ENCODE measurements around the gene CD59. TPM values are rescaled to one million over a fixed set of nuclear protein-coding genes. Genes with fewer than 3 reads are reported as not detected.

Gene CD59
- total RNA-seq, 1 donor from 2014 or later, result 92.9 TPM

DNA sequence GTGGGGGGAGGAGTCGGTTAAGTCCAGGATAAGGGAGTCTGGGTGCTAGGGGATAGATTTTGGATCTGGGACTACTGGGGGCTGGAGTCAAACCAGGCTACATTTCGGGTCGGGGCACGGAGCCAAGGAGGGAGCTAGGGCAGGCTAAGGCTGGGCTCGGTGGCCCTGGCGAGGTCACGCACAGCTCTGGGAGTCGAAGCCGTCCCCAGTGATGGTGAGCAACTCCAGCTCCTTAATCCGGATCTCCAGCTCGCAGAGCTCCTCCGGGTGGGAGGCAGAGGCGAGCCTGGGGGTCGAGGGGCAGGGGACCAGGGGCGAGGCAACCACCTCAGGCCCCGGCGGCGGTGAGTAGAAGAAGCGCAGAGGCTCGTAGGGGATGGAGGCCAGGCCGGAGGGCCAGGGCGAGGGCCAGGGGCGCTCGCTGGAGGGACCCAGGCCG lies 36.1 kb downstream of the CD59 start:
- no peak for DNase-seq
- TF ChIP-seq, protein P1, sequence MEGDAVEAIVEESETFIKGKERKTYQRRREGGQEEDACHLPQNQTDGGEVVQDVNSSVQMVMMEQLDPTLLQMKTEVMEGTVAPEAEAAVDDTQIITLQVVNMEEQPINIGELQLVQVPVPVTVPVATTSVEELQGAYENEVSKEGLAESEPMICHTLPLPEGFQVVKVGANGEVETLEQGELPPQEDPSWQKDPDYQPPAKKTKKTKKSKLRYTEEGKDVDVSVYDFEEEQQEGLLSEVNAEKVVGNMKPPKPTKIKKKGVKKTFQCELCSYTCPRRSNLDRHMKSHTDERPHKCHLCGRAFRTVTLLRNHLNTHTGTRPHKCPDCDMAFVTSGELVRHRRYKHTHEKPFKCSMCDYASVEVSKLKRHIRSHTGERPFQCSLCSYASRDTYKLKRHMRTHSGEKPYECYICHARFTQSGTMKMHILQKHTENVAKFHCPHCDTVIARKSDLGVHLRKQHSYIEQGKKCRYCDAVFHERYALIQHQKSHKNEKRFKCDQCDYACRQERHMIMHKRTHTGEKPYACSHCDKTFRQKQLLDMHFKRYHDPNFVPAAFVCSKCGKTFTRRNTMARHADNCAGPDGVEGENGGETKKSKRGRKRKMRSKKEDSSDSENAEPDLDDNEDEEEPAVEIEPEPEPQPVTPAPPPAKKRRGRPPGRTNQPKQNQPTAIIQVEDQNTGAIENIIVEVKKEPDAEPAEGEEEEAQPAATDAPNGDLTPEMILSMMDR (IDR thresholded peaks at IDR 0.05), result no peak
- POLR2A ChIA-PET, result interaction anchor here (3.3 kb wide), 1 partner anchor 36 kb away, joined by 15 read pairs; the partner anchor contains the start of gene CD59
- Mint-ChIP-seq H3K27ac (no peak overlapping the region), H3K4me3 (peak overlapping the region; percentile 70), H3K27me3 (peaks cover 2% of the 10 kb centered on the region), H3K4me1 (peaks cover 13% of the 10 kb centered on the region), H3K36me3 (ENCODE audit: low read depth) (peaks cover 1% of the 10 kb centered on the region), H3K9me3 (no peaks in the 10 kb centered on the region)
- intact Hi-C loops (cut with micrococcal nuclease), result loop anchor here (1.0 to 2.0 kb wide), 5 partner anchors 36 to 658 kb away; partner anchors contain the start of genes ABTB2, CD59, CSTF3 and FBXO3
- CTCF ChIA-PET, result no interaction called here
- no peak for ATAC-seq (ENCODE audit: low read depth)

DNA sequence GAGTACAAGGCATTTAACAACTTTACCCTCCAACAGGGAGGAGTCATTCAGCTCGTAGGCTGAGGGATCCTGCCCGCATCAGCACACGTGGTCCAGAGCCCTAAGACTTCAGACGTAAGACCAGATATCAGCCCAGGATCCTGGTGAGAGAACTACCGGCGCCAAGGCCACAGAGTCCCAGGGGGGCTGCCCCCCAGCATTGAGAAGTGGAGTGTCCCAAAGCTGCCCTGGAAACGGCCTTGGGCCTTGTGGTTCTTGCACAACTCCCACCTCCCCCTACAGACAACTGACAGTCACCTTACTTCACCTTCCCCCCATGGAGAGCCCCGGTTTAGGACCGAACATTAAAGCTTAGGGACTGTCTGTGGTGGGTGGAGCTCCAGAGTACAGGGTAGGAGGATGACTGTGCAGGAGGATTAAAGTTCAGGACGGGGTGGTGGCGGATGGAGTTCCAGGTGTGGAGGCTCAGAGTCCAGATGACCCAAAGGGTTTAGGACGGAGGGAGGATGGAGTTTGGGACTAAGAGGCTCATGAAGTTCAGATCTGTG lies 36.6 kb downstream of the CD59 start:
- Mint-ChIP-seq H3K4me3 (peak overlapping the region; percentile 70), H3K27ac (no peak overlapping the region), H3K4me1 (peaks cover 13% of the 10 kb centered on the region), H3K9me3 (no peaks in the 10 kb centered on the region), H3K36me3 (ENCODE audit: low read depth) (peaks cover 1% of the 10 kb centered on the region), H3K27me3 (peaks cover 2% of the 10 kb centered on the region)
- ATAC-seq (ENCODE audit: low read depth) (no peak), DNase-seq (no peak)
- POLR2A ChIA-PET, result interaction anchor here (3.3 kb wide), 1 partner anchor 37 kb away, joined by 15 read pairs; the partner anchor contains the start of gene CD59
- TF ChIP-seq, protein P1 (IDR thresholded peaks at IDR 0.05), result no peak
- CTCF ChIA-PET, result no interaction called here
- intact Hi-C loops (cut with micrococcal nuclease), result loop anchor here (1.0 to 2.0 kb wide), 5 partner anchors 37 to 659 kb away; partner anchors contain the start of genes ABTB2, CD59, CSTF3 and FBXO3

DNA sequence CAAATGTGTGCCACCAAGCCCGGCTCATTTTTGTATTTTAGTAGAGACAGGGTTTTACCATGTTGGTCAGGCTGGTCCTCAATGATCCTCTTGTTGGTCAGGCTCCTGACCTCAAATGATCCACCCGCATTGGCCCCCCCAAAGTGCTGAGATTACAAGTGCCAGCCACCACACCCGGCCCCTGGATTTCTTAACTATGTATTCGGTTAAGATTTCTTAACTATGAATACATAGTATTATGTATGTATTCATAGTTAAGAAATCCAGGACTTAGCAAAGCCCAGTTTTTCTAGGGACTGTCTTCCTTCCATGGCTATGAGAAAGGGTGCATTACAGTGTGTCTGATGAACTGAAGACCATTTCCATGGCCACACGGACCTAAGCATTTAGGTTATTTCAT lies 37.3 kb downstream of the CD59 start:
- Mint-ChIP-seq H3K27me3 (peaks cover 2% of the 10 kb centered on the region), H3K9me3 (no peaks in the 10 kb centered on the region), H3K27ac (no peak overlapping the region), H3K4me1 (peaks cover 13% of the 10 kb centered on the region), H3K36me3 (ENCODE audit: low read depth) (peaks cover 1% of the 10 kb centered on the region), H3K4me3 (no peak overlapping the region)
- ChIA-PET POLR2A (no interaction called here), CTCF (no interaction called here)
- intact Hi-C loops (cut with micrococcal nuclease), result no loop called here
- no peak for DNase-seq
- TF ChIP-seq, protein P1 (IDR thresholded peaks at IDR 0.05), result no peak
- no peak for ATAC-seq (ENCODE audit: low read depth)

DNA sequence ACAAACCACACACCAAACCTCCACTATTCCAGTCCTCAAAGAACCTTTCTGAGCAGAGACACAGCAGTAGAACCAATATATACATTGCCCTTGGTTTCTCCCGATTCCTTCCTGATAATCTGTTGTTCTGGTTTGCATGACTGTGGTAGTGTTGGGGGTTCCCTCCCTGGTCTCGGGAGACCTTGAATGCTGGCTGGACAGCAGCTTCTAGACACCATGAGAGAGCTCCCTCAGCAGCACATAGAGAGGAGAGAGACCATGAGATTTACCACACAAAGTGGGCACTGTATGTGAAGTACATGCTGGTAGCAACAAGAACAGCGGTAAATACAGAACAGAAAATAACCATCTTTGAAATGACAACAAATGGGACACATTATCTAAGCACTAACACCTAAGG lies 38.2 kb downstream of the CD59 start:
- peaks cover 13% of the 10 kb centered on the region for H3K4me1 Mint-ChIP-seq
- H3K27ac Mint-ChIP-seq, result no peak overlapping the region
- intact Hi-C loops (cut with micrococcal nuclease), result no loop called here
- ATAC-seq (ENCODE audit: low read depth) (no peak), DNase-seq (no peak)
- CTCF ChIA-PET, result no interaction called here
- POLR2A ChIA-PET, result no interaction called here
- no peak overlapping the region for H3K4me3 Mint-ChIP-seq
- TF ChIP-seq, protein P1 (IDR thresholded peaks at IDR 0.05), result no peak
- peaks cover 6% of the 10 kb centered on the region for H3K27me3 Mint-ChIP-seq
- H3K9me3 Mint-ChIP-seq, result no peaks in the 10 kb centered on the region
- peaks cover 1% of the 10 kb centered on the region for H3K36me3 Mint-ChIP-seq (ENCODE audit: low read depth)

DNA sequence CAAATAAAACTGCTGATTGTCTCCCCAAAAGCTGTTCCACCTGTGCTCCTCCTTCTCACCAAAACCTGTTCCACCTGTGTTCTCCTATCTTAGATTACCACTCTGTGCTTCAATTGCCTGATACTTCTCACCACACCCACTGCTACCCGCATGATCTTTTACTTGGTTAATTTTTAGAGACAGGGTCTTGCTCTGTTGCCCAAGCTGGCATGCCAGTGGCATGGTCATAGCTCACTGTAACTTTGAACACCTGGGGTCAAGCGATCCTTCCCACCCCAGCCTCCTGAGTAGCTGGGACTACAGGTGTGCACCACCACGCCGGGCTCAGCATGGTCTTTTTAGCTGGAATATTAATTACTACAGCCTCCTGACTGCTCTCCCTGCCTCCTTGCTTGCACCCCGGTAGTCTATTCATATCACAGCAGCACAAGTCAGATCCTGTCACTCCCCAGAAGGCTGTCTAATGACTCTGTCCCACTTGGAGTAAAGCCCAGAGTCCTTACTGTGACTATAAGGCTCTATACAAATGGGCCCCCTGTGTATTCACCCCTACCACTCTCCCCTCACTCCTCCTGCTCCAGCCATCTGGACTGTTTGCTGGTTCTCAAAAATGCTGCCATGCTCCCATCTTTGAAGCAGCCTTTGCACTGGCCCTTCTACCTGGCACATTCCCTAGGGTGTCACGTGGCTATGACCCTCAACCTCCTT lies 39.1 kb downstream of the CD59 start:
- Mint-ChIP-seq H3K27me3 (peaks cover 6% of the 10 kb centered on the region), H3K4me1 (peaks cover 13% of the 10 kb centered on the region), H3K36me3 (ENCODE audit: low read depth) (peaks cover 1% of the 10 kb centered on the region), H3K9me3 (no peaks in the 10 kb centered on the region), H3K27ac (no peak overlapping the region), H3K4me3 (no peak overlapping the region)
- ChIA-PET CTCF (no interaction called here), POLR2A (no interaction called here)
- TF ChIP-seq, protein P1 (IDR thresholded peaks at IDR 0.05), result no peak
- intact Hi-C loops (cut with micrococcal nuclease), result no loop called here
- no peak for DNase-seq
- no peak for ATAC-seq (ENCODE audit: low read depth)

Data from activated B cell treated with CpG ODN at 0.5 μM for 24 hours (primary cell).